GM12864 (cell line): ENCODE data around the gene DIS3L2.

ENCODE experiments used
- DNase-seq: peaks from one replicate; pipeline ENCODE4 v3.0.0-alpha.2; 2011; ENCODE audit warnings: low read depth
- H3K4me3 ChIP-seq: 2 replicates; pipeline ENCODE4 v1.5.1; 2011; ENCODE audit warnings: mild to moderate bottlenecking, low read depth, low read length, control low read depth
- CTCF ChIP-seq: IDR thresholded peaks from 2 replicates; pipeline ENCODE4 v1.5.1; 2011; ENCODE audit warnings: low read depth, mild to moderate bottlenecking, moderate library complexity, low read length, control low read depth, inconsistent platforms; ENCODE audit errors: missing control alignments

DIS3L2 gene

GRCh38 chr2:231930593-231931281, 30.8 kb upstream of the DIS3L2 start:
- no peak for DNase-seq
- TF ChIP-seq CTCF = no peak
- H3K4me3 ChIP-seq = no peak overlapping the region

- DNase-seq = no peak
- no peak for TF ChIP-seq CTCF
- no peak overlapping the region for H3K4me3 ChIP-seq
Measured at GRCh38 chr2:231931481-231931915, 30.0 kb upstream of the DIS3L2 start.

GRCh38 chr2:231932711-231932970, 28.9 kb upstream of the DIS3L2 start:
- H3K4me3 ChIP-seq = no peak overlapping the region
- no peak for DNase-seq
- no peak for TF ChIP-seq CTCF

GRCh38 chr2:231932985-231933915, 28.3 kb upstream of the DIS3L2 start:
- no peak overlapping the region for H3K4me3 ChIP-seq
- no peak for DNase-seq
- no peak for TF ChIP-seq CTCF

GRCh38 chr2:231933916-231934401, 27.6 kb upstream of the DIS3L2 start:
- no peak overlapping the region for H3K4me3 ChIP-seq
- no peak for TF ChIP-seq CTCF
- DNase-seq = no peak

- H3K4me3 ChIP-seq = no peak overlapping the region
- no peak for TF ChIP-seq CTCF
- no peak for DNase-seq
Measured at GRCh38 chr2:231934441-231935206, 26.9 kb upstream of the DIS3L2 start.
